Endometrium (tissue), 2 donors: Measurements from ENCODE around the gene HSPB8.

ENCODE experiments used
- FAIRE-seq: peaks from 2 replicates; lab custom pipeline; 2012; peaks lifted over from hg19 to GRCh38; lab: Jason Lieb, UNC
- donor health status: control.
- donor health status: control.

HSPB8 gene

GRCh38 chr12:119178544-119179334 is at the start of gene HSPB8:
Gene HSPB8 (plus strand): TSS chr12:119178931. CDS start chr12:119179313, 382 bp downstream.
- FAIRE-seq: no peak

GRCh38 chr12:119129827-119130434 is 48.8 kb upstream of the HSPB8 start:
- no peak for FAIRE-seq

GRCh38 chr12:119130523-119130922 is 48.2 kb upstream of the HSPB8 start:
- no peak for FAIRE-seq

GRCh38 chr12:119134284-119135072 is 44.3 kb upstream of the HSPB8 start:
- no peak for FAIRE-seq

GRCh38 chr12:119136811-119137410 is 41.8 kb upstream of the HSPB8 start:
- no peak for FAIRE-seq

- no peak for FAIRE-seq
Measured at GRCh38 chr12:119139448-119139847, 39.3 kb upstream of the HSPB8 start.

GRCh38 chr12:119145367-119145766 is 33.4 kb upstream of the HSPB8 start:
- FAIRE-seq: no peak

- no peak for FAIRE-seq
Measured at GRCh38 chr12:119147847-119148448, 30.8 kb upstream of the HSPB8 start.

GRCh38 chr12:119149270-119149669 is 29.5 kb upstream of the HSPB8 start:
- no peak for FAIRE-seq

GRCh38 chr12:119151445-119152026 is 27.2 kb upstream of the HSPB8 start:
- FAIRE-seq: no peak

GRCh38 chr12:119153477-119154434 is 25.0 kb upstream of the HSPB8 start:
- no peak for FAIRE-seq

- no peak for FAIRE-seq
Measured at GRCh38 chr12:119154435-119154818, 24.3 kb upstream of the HSPB8 start.

GRCh38 chr12:119156401-119157044 is 22.2 kb upstream of the HSPB8 start:
- FAIRE-seq: no peak

- no peak for FAIRE-seq
Measured at GRCh38 chr12:119157528-119157927, 21.2 kb upstream of the HSPB8 start.

- no peak for FAIRE-seq
Measured at GRCh38 chr12:119157978-119158377, 20.8 kb upstream of the HSPB8 start.

GRCh38 chr12:119158402-119158801 is 20.3 kb upstream of the HSPB8 start:
- FAIRE-seq: no peak

GRCh38 chr12:119159844-119160243 is 18.9 kb upstream of the HSPB8 start:
- no peak for FAIRE-seq

GRCh38 chr12:119167902-119168301 is 10.8 kb upstream of the HSPB8 start:
- no peak for FAIRE-seq

- FAIRE-seq: no peak
Measured at GRCh38 chr12:119168721-119169120, 10.0 kb upstream of the HSPB8 start.

GRCh38 chr12:119169150-119169549 is 9.6 kb upstream of the HSPB8 start:
- FAIRE-seq: no peak
